Thoracic aorta (tissue), 2 donors: Measurements from ENCODE around the gene MORC3. TPM values are rescaled to one million over a fixed set of nuclear protein-coding genes. Genes with fewer than 3 reads are reported as not detected.

Experiments
- ATAC-seq: fragments of 150-250 bp; one replicate; pipeline ENCODE4 v1.8.0; 2017; ENCODE audit warnings: low read depth; ENCODE audit not compliant: insufficient number of reproducible peaks, low FRiP score
- DNase-seq: peaks from one replicate; pipeline ENCODE4 v3.0.0-alpha.2; 2020; ENCODE audit warnings: low spot score
- H3K27ac ChIP-seq, 2 donors: fragments of 200-600 bp; sonication (generic); 1 replicate in 1 of 2; 2 replicates in 1 of 2; pipeline ENCODE4 v1.5.1; 2016; ENCODE audit warnings: mild to moderate bottlenecking in 2 of 2, moderate library complexity in 2 of 2
- H3K27me3 ChIP-seq: fragments of 200-600 bp; sonication (generic); replicated peaks from 2 replicates; pipeline ENCODE4 v1.6.0; 2016; ENCODE audit warnings: mild to moderate bottlenecking; ENCODE audit not compliant: insufficient read depth
- H3K36me3 ChIP-seq: fragments of 200-600 bp; sonication (generic); one replicate; pipeline ENCODE4 v1.5.1; 2016
- H3K4me1 ChIP-seq, 2 donors: fragments of 200-600 bp; sonication (generic); 1 replicate in 1 of 2; 2 replicates in 1 of 2; pipeline versions ENCODE4 v1.5.1 to v1.6.0; 2016; ENCODE audit warnings: low read depth in 2 of 2, mild to moderate bottlenecking in 1 of 2; ENCODE audit not compliant: control insufficient read depth in 1 of 2
- H3K4me3 ChIP-seq: fragments of 200-600 bp; sonication (generic); 2 replicates; pipeline ENCODE4 v1.5.1; 2016; ENCODE audit warnings: mild to moderate bottlenecking
- H3K9me3 ChIP-seq: fragments of 200-600 bp; sonication (generic); 2 replicates; pipeline ENCODE4 v1.5.1; 2016
- CTCF ChIP-seq: fragments of 200-600 bp; sonication (generic); IDR thresholded peaks from one replicate; pipeline ENCODE4 v1.5.1; 2019; ENCODE audit warnings: antibody characterized with exemption
- total RNA-seq, 2 donors: library from RNA; depleted of rRNA; stranded (reverse); fragments of >200 nt; gene quantifications; one replicate each; pipeline versions ENCODE4 v1.1.0 to v1.2.3, GENCODE V29; 2016

MORC3 gene
- total RNA-seq, 2 donors from 2014 or later = 23.3 to 58.8 TPM

DNA sequence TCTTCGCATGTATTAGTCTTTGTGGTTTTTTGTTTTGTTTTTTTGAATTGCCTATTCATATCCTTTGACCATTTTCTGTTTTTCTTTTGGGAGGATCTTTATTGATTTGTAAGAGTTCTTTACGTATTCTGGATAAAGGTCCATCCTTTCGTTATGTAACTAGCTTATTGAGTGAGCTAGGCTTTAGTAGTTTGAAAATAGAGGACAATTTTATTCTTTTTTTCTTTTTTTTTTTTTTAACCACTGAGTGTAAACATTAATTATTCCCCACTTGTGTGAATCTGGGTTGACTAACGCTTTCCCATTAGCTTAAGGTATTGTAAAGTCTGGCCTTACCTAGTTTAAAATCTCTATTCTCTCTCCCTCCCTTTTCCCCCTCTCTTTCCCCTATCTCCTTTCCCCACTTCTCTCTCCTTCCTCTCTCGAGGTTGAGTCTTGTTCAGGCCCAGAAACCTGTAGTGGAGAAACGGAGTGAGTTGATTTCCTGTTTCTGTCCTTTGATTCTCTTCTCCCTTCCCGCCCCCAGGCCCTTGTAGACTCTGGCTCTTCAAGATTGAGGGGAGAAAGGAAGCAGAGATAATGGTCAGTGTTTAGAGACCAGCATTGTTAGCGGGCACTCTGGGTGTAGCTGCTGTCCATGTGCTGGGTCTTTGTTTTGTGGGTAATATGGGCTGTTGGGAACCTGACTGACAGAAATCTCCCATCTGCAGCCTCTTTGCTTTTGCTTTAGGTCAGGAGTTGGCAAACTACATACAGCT, 1.5 kb downstream of the MORC3 start:
- H3K4me3 ChIP-seq = peak overlapping the region; percentile 92
- TF ChIP-seq CTCF = no peak
- DNase-seq = no peak

GRCh38 chr21:36322083-36322424, 2.1 kb downstream of the MORC3 start:
- DNase-seq = no peak
- no peaks in the 10 kb centered on the region for H3K27me3 ChIP-seq
- no peak for TF ChIP-seq CTCF
- H3K4me3 ChIP-seq = peak overlapping the region; percentile 92
- H3K36me3 ChIP-seq = no peaks in the 10 kb centered on the region
- H3K9me3 ChIP-seq = no peaks in the 10 kb centered on the region
- ATAC-seq = no peak
- H3K27ac ChIP-seq = peak overlapping the region; percentile 96 to 97
- H3K4me1 ChIP-seq = peaks cover 23 to 43% of the 10 kb centered on the region in 2 donors

More for the DNA sequence above, 1.5 kb downstream of the MORC3 start:
- Histone ChIP-seq H3K4me1 (peaks cover 23 to 43% of the 10 kb centered on the region in 2 donors), H3K9me3 (no peaks in the 10 kb centered on the region), H3K36me3 (no peaks in the 10 kb centered on the region), H3K27me3 (no peaks in the 10 kb centered on the region), H3K27ac (peak overlapping the region; percentile 96 to 97)
- no peak for ATAC-seq

DNA sequence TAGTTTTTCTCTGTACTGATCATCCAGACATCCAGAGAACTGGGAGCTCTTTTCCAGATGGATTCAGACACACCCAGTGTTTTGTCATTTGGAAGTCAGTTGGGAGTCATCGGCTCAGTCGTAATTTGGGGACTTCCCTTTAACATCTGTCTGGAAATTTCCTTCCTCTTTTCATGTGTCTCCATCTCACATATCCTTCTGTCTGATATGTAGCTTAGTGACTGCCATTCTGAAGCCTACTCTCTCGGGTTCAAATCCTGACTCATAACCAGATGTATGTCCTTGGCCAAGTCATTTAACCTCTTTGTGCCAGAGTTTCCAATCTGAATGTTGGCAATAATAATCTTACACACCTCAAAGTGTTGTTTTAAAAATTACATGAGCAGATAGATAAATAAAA, 3.0 kb downstream of the MORC3 start:
- no peak for TF ChIP-seq CTCF
- no peaks in the 10 kb centered on the region for H3K9me3 ChIP-seq
- DNase-seq (no peak), ATAC-seq (no peak)
- H3K4me1 ChIP-seq = peaks cover 28 to 51% of the 10 kb centered on the region in 2 donors
- H3K27me3 ChIP-seq = no peaks in the 10 kb centered on the region
- H3K4me3 ChIP-seq = no peak overlapping the region
- no peaks in the 10 kb centered on the region for H3K36me3 ChIP-seq
- H3K27ac ChIP-seq = peak overlapping the region in 1 of 2 donors; percentile 97

- no peaks in the 10 kb centered on the region for H3K36me3 ChIP-seq
- H3K27me3 ChIP-seq = no peaks in the 10 kb centered on the region
- H3K27ac ChIP-seq = peak overlapping the region in 1 of 2 donors; percentile 54
- TF ChIP-seq CTCF = no peak
- ATAC-seq (no peak), DNase-seq (no peak)
- peaks cover 39 to 70% of the 10 kb centered on the region in 2 donors for H3K4me1 ChIP-seq
- H3K4me3 ChIP-seq = no peak overlapping the region
- no peaks in the 10 kb centered on the region for H3K9me3 ChIP-seq
Measured at GRCh38 chr21:36325373-36326010, 5.5 kb downstream of the MORC3 start.

- no peak for DNase-seq
- peaks cover 20 to 27% of the 10 kb centered on the region in 2 donors for H3K4me1 ChIP-seq
Measured at GRCh38 chr21:36330904-36331303, 10.9 kb downstream of the MORC3 start.

More at GRCh38 chr21:36330904-36331303, 10.9 kb downstream of the MORC3 start:
- Histone ChIP-seq H3K27me3 (no peaks in the 10 kb centered on the region), H3K4me3 (no peak overlapping the region), H3K9me3 (no peaks in the 10 kb centered on the region), H3K36me3 (peaks cover 5% of the 10 kb centered on the region), H3K27ac (no peak overlapping the region)
- TF ChIP-seq CTCF = peak; percentile 72
- no peak for ATAC-seq
